ENCODE results near the gene SLC6A19.

Gene SLC6A19

DNA sequence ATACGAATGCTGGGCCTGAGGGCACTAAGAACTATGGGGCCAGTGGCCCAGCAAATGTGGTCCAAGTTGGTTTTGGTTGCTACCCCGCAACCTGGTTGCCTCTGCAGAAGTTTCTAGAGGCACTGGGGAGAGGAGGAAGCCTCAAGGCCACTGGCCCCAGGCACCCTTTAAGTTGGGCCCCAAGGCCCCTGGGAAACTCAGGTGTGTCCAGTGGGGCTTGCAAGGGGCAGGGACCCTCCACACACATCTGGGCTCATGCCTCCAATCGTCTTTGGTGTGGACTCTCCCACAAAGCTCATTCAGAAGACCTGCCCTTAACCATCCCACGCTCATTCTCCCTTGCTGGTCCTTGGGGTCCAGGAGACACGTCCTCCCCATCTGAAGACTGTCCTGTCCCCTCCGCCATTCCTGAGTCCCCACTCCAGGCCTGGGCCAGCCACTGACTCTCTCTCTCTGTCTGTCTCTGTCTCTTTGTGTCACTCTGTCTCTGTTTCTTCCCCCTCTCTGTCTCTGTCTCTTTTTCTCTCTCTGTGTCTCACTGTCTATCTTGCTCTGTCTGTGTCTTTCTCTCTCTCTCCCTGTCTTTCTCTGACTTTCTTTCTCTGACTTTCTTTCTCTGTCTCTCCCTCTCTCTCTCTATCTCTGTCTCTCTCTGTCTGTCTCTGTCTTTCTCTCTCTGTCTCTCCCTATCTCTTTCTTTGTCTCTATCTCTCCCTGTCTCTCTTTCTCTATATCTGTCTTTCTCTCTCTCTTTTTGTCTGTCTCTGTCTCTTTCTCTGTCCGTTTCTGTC lies 3.3 kb upstream of the SLC6A19 start:
- no peak for DNase-seq

GRCh38 chr5:1199340-1199648 lies 2.1 kb upstream of the SLC6A19 start:
- DNase-seq, result no peak

GRCh38 chr5:1199649-1200494 lies 1.5 kb upstream of the SLC6A19 start:
- DNase-seq, result no peak

- DNase-seq, result no peak
Measured at GRCh38 chr5:1200495-1201326, 684 bp upstream of the SLC6A19 start.

DNA sequence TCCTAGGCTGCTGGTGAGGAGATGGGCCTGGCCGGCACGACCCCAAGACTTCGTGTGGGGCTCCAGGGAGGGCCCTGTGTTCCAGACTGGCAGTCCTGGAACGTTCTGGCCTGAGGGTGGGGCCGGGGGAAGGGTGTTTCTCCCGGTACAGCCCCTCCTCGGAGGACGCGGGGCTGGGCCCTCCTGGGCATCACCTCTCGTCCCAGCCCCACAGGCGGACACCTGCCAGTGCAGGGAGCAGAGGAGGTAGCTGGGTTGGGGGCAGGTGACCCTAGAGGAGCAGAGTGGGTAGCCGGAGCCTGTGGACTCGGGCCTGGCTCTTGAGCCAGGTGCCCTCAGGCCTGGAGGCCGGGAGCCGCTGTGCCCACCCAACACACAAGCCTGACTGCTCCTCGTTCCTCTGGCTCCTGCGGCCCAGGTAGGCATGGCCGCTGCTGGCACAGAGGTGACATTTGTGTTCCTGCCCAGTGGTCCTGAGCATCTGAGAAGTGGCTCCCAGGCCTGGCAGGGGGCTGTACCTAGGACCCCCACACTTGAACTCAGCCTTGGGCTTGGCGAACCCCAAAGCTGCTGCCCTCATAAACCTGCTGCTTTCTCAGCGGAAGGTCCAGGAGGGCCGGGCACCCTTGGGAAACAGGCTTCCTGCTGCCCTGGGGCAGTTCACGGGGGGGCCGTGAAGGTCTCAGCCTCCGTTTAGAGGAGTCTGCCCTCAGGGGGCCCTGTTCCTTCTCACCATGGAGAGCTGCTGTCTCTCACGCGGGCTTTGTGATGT lies 817 bp downstream of the SLC6A19 start:
- no peak for DNase-seq

DNA sequence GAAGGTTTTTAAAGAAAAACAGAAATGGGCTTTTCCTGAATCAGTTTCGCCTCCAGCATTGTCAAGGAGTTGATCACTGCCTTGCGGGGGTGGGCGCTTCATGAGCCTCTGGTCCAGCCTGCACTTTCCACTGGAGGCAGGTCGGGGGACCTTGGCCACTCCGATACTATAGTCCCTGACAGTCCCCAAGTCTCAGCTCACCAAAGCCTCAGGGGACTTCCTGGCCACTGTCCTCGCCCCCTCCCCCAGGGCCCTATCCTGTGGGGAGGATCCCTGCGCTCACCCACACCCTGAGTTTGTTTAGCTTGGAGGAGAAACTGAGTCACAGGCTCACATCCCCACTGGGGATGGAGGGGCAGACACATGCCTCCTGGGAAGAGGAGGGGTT lies 1.4 kb downstream of the SLC6A19 start:
- no peak for DNase-seq

DNA sequence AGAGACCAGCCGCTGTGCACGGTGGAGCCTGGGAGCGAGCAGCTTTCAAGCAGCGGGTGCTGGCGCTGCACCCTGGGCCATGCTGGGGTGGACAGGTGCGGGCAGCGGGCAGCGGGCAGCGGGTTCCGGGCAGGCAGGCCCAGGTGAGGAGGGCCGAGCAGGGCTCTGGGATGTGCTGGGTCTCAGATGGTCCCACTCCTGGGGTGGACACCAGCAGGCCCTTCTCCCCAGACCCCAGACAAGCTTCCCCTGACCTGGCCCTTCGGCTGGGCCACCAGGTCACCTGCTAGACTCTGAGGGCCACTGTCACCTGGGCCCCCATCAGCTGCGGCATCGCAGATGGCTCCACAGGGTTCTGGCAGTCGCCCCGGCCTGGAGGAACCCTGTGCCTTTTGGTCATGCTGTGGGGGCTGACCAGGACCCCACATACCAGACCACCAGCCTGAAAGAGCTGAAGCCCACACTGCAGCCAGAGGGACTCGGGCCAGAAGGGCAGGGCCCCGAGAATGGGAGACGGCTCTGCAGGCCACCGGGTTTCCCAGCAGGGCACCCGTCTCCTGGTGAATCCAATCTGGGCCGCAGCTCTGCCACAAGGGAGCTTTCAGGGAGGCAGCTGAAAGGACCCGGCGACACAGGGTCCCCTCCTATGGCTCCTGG lies 2.0 kb downstream of the SLC6A19 start:
- DNase-seq, result no peak

GRCh38 chr5:1203968-1204692 lies 2.7 kb downstream of the SLC6A19 start:
- DNase-seq, result no peak

DNA sequence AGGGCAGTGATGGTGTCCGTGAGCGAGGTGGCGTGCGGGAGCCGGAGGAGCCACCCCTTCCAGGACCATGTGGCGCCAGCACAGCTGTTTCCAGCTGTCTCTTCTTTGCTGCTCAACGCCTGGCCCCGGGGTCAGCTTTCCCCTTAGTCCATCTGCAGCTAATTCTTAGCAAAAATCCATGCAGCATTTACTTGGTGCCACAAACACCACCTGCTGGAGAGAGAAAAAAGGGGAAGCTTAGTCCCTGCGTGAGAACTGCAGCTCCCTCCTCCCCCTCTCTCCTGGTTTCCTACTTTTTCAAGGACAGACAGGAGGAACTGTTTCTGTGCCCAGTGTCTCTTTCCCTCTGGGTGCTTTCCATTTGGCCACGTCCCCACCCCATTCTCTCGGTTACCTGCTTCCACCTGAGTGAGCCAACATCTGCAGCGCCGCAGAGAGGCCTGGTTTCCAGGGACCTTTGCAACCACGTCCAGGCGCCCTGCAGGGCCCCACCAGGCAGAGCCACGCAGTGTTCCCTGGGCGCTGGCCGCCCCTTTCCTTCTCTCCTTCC lies 3.4 kb downstream of the SLC6A19 start:
- DNase-seq, result no peak

DNA sequence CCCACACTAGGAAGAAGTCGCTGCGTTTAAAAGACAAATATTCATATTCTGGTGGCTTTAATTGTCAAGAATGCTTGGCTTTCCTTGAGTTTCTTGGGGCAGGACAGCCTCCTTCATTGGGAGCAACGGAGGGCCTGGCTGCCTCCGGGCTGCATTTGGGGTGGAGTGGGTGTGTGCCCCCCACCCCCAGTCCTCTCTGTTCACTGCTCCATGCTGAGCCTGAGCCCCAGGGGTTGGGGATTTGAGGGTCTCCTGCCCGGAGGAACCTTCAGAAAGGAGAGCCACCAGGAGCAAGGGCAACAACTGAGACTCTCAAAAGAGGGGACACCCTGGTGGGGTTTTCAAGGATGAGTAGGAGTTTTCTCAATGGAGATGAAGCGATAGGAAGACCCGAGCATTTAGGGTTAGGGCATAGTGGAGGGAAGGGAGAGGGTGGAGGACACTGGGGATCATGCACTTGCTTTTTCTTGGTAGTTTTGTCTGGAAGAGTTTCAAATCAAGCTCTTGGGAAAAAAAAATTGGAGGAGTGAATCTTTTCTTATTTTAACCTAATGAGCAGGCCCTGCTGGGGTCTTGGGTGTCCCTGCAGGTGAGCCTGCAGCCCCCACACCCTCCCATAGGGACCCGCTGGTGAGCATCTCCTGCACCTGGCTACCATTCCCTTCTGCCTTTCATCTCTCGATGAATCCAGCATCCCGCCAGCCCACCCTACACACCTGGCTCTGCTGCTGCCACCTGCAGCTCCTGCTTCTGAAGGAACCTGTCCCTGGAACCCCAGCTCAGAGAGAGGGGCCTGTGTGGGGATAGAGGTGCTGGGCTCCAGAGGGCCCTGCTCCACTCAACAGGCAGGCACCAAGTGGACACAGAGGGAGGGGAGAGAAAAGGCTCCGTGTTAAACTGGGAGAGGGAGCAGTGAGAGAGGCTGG lies 4.1 kb downstream of the SLC6A19 start:
- no peak for DNase-seq

- DNase-seq, result no peak
Measured at GRCh38 chr5:1206521-1207412, 5.4 kb downstream of the SLC6A19 start.

GRCh38 chr5:1207555-1207954 lies 6.2 kb downstream of the SLC6A19 start:
- no peak for DNase-seq

GRCh38 chr5:1208221-1208742 lies 6.9 kb downstream of the SLC6A19 start:
- no peak for DNase-seq

GRCh38 chr5:1208743-1209488 lies 7.5 kb downstream of the SLC6A19 start:
- DNase-seq, result no peak

DNA sequence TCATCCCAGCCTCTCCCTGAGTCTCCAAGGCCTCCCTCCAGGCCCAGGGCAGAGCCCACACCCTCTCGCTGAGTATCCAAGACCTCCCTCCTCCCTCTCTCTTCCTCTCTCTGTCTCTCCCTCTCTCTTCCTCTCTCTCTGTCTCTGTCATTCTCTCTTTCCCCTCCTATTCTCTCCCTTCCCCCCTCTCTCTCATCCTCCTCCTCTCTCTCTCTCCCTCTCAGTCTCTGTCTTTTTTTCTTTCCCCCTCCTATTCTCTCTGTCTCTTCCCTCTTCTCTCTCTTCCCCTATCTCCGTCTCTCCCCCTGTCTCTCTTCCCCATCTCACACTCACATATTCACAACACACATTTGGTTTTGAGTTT lies 8.1 kb downstream of the SLC6A19 start:
- DNase-seq, result no peak

GRCh38 chr5:1209896-1210776 lies 8.7 kb downstream of the SLC6A19 start:
- no peak for DNase-seq

DNA sequence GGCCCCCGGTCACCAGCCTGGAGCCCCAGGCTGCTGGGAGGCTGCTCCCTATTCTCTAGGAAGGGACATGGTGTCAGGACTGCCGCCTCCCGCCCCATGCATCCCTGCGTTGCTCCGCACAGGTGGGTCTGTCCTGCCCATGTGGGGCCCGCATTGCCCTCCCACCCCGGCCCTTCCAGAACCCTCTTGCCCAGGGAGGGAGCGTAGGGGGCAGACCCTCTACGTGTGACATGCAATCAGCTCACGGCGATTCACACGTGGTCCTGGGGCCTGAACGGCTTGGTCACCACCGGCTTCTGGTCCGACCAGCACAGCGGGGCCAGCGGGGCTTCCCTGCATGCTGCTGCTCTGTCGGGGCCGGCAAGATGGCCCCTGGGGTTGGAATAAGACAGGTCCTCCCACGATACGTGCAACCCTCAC lies 9.4 kb downstream of the SLC6A19 start:
- DNase-seq, result no peak

Data from GDM1 (cell line).